H1 (cell line): ENCODE measurements around the gene BARX2. TPM values are rescaled to one million over a fixed set of nuclear protein-coding genes. Genes with fewer than 3 reads are reported as not detected.

Experiments
- RFX5 ChIP-seq: IDR thresholded peaks from 2 replicates; pipeline ENCODE4 v1.6.1; 2011; ENCODE audit warnings: low read depth, low read length, improper control_type of control experiment, borderline replicate concordance
- polyA plus RNA-seq, 7 experiments: library from polyadenylated mRNA; depleted of rRNA in 3 of 7; stranded (reverse) in 5 of 7; unstranded in 2 of 7; fragments of >200 nt in 5 of 7; fragments of 200-250 nt in 2 of 7; gene quantifications; 1 replicate in 5 of 7; 2 replicates in 1 of 7; 4 replicates in 1 of 7; pipeline versions ENCODE4 v1.2.1 to v1.2.3, GENCODE V29; 2011 to 2013; ENCODE audit warnings: missing spikeins in 2 of 7, mixed read lengths in 2 of 7
- total RNA-seq: library from RNA; stranded (reverse); fragmentation: NEBNext Ultra II Directional; extraction: Animal tissue kit (Norgen Biotek cat#: 25700); gene quantifications from 2 replicates; pipeline ENCODE4 v1.2.1, GENCODE V29; 2021

BARX2 gene
- total and polyA plus RNA-seq, 2 of the 8 experiments (the other 6 are each of a cell fraction or from before 2014, with no cell fraction given), result not detected

DNA sequence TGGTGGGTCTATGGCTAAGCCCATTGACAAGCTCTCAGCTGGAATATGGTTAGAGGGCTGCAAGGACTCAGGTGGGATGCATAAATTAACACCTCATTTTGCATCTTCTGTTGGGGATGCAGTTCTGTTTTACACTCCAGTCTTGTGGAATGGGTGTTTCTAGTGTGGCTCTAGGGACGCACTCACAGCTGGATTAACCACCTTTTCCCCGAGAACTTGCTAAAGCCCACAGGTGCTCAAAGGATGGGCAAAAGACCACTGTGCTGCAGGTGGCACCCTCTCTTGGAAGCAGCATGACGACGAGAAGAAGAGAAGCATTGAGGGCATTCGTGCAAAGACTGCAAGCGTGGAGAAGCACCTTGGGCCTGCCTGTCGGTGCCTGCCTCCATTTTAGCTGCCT is 6.9 kb downstream of the BARX2 start (continued):
- no peak for TF ChIP-seq RFX5
- TF ChIP-seq, all 59 proteins: peak for 0
